GM12872 (cell line): Measurements from ENCODE around the gene WDFY4.

ENCODE experiments used
- CTCF ChIP-seq: IDR thresholded peaks from 3 replicates; pipeline ENCODE4 v1.5.1; 2011; ENCODE audit warnings: low read depth, mild to moderate bottlenecking, low read length, moderate library complexity; ENCODE audit not compliant: insufficient read depth

WDFY4 gene

DNA sequence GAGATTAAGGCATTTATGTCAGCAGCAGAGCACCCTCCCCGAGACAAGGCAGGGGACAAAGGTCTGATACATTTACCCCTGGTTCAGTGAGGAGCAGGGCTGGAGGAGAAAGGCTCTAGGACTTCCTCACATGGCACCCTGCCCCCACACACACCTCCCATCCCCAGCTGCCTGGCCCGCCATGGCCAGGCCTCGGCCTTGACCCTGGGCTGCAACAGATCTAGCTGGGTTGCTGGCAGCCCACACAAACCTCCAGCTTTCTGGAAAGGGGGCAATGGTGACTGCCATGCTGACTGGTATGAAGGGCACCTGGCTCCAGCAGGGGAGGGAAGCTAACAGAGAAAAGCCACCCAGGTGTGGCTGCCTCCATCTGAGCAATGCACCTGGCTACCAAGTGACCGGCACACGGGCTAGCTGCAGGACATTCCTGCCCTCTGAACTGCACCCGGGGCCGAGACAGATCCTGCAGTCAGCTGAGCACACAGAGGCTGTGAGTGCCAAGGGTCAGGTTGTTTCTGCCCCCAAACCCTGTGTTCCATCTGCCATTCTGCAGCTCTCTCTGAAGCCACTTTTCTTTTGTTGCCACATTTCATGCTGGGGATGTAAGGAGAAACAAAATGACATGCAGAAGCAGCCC lies 340.8 kb downstream of the WDFY4 start:
- TF ChIP-seq CTCF: no peak

DNA sequence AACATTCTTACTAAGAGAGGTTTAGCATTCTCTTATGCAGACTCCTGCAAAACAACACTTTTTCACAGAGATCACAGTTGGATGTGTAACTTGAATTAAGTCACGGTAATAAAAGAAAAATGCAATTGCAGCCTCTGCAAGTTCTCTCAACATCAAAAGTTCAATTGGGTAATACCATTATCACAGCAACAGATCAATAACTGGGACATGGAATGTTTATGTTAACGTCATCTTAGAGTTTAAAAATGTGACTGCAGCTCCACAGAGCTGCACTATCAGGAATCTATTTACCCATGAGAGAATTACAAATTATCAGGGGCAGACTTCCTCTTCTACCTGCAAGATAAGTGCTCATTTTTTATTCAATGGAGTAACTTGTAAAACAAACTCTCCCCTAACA lies 344.0 kb downstream of the WDFY4 start:
- TF ChIP-seq CTCF: no peak

- no peak for TF ChIP-seq CTCF
Observed at GRCh38 chr10:49029666-49030065, 345.0 kb downstream of the WDFY4 start.
